Measurements from ENCODE around the gene TMEM127. TPM values are rescaled to one million over a fixed set of nuclear protein-coding genes. Genes with fewer than 3 reads are reported as not detected.
A peak's percentile ranks its signal among the peaks of the same experiment; 100 is the strongest.

TMEM127 gene
- total RNA-seq, 2 donors from 2014 or later = 23.2 to 29.3 TPM

DNA sequence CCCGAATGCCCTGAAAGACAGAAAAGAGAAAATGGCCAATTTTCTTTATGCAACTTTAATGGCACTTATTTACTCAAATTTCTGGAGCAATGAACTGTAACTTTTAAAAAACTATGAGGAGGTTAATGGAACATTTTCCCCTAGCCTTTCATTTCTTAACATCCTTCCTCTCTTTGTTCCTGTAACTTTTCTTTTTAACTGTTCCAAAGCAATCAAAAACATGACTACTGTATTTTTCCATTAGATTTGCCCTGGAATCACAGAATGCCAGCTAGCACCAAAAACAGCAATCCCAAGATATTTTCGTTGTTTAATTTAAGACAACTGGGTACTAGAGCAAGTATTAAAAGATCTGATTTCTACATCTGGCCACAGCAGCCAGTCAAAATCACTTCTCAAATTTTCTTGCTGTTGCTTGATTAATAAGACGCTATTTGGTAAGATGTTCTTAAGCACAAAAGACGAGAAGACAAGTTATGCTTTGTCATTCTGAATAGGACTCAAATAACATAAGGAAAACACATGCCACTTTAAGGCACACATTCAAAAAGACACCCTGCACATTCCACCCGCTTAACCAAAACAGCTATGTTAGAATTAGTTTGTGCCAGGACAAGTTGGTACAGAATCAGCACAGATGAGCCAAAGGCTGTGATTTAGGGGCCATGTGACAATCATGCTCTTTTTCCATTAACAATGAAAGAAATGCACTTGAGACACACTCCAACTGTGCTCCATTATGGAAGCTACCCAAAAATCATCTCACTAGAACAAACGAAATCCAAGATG lies 60.8 kb downstream of the TMEM127 start:
- Mint-ChIP-seq H3K27me3 (ENCODE audit: low read depth) (no peaks in the 10 kb centered on the region), H3K9me3 (no peaks in the 10 kb centered on the region), H3K27ac (peak overlapping the region; percentile 96), H3K4me1 (ENCODE audit: low read depth) (peaks cover 82% of the 10 kb centered on the region), H3K36me3 (ENCODE audit: insufficient read depth in 2 of 2) (peaks cover 8 to 24% of the 10 kb centered on the region in 2 donors), H3K4me3 (peak overlapping the region; percentile 94 to 95)
- ATAC-seq (replicated peaks in 1 of 2) = no peak
- DNase-seq = no peak

DNA sequence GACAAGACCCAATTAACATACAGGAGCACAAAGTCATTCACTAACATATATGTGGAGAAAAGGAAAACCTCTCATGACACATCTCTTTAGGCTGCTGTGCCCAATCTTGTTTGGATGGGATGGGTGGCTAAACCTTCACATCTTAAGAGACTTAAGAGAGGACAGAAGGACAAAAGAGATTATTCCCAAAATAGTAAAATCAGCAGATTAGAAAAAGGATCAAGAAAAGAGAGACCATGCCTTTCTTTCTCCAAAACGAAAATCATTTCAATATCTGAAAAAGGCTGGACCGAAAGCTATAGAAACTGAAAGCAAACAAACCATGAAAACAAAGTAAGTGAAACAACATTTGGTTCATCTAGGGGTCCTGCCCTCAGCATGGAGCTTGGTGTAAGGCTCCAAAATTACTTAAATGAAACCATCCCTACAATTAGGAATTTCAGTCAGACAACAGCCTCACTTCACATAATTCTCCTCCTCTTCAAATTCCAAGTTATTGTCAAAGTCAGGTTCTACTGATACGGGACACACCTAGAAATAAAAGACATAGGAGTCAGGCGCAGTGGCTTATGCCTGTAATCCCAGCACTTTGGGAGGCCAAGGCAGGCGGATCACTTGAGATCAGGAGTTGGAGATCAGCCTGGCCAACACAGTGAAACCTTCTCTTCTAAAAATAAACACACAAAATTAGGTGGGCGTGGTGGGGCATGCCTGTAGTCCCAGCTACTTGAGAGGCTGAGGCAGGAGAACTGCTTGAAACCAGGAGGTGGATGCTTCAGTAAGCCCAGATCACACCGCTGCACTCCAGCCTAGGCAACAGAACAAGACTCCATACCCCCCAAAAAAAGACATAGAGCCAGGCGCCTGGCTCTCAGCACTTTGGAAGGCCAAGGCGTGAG lies 62.4 kb downstream of the TMEM127 start:
- no peak for DNase-seq
- ATAC-seq (replicated peaks in 1 of 2) = no peak
- Mint-ChIP-seq H3K9me3 (no peaks in the 10 kb centered on the region), H3K27ac (peak overlapping the region; percentile 96), H3K4me1 (ENCODE audit: low read depth) (peaks cover 80% of the 10 kb centered on the region), H3K4me3 (peak overlapping the region; percentile 94), H3K27me3 (ENCODE audit: low read depth) (no peaks in the 10 kb centered on the region), H3K36me3 (ENCODE audit: insufficient read depth in 2 of 2) (peaks cover 8 to 24% of the 10 kb centered on the region in 2 donors)

DNA sequence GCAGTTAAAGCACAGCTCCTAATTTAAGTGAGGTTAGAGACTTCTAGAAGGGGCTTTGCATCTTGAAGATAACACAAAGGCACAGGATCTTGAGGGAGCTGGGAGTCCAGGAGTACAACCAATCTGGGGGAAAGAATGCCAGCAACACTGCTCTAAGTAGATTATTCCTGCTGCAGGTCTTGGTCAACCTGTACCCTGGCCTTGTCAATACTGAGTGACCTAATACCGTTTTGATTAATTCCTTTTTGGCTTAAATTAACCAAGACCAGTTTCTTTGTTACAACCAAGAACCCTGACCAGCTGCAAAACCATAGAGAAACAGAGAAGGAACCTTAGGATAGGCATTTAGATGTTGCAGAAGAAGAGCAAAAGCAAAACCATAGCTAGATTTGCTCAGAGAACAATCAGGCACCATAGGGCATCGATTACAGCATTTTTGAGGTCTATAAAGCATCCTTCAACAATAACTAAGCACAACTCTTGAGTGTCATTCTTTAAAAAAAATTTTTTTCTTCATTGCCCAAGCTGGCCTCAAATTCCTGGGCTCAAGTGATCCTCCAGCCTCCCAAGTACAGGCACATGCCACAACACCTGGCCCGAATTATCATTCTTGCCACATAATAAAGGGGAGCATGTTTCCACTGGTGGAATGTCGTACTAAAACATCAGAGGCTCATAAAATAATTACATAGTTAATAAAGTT lies 63.5 kb downstream of the TMEM127 start:
- no peak for ATAC-seq (replicated peaks in 1 of 2)
- peak overlapping the region; percentile 96 for H3K27ac Mint-ChIP-seq

DNA sequence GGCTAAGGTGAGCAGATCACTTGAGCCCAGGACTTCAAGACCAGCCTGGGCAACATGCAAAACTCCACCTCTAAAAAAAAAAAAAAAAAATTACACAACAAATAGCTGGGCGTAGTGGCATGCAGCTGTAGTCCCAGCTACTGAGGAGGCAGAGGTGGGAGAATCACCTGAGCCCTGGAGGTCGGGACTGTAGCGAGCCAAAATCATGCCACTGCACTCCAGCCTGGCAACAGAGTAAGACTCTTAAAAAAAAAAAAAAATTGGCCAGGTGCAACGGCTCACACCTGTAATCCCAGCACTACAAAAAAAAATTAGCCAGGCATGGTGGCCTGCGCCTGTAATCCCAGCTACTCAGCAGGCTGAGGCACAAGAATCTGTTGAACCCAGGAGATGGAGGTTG lies 64.5 kb downstream of the TMEM127 start:
- Mint-ChIP-seq H3K36me3 (ENCODE audit: insufficient read depth in 2 of 2) (peaks cover 6 to 25% of the 10 kb centered on the region in 2 donors), H3K27me3 (ENCODE audit: low read depth) (no peaks in the 10 kb centered on the region), H3K4me3 (no peak overlapping the region), H3K4me1 (ENCODE audit: low read depth) (peaks cover 84% of the 10 kb centered on the region), H3K27ac (peak overlapping the region; percentile 50), H3K9me3 (no peaks in the 10 kb centered on the region)
- ATAC-seq (replicated peaks in 1 of 2) (no peak), DNase-seq (no peak)

More for the DNA sequence above, 63.5 kb downstream of the TMEM127 start:
- H3K9me3 Mint-ChIP-seq = no peaks in the 10 kb centered on the region
- peaks cover 90% of the 10 kb centered on the region for H3K4me1 Mint-ChIP-seq (ENCODE audit: low read depth)
- peaks cover 6 to 24% of the 10 kb centered on the region in 2 donors for H3K36me3 Mint-ChIP-seq (ENCODE audit: insufficient read depth in 2 of 2)
- H3K27me3 Mint-ChIP-seq (ENCODE audit: low read depth) = no peaks in the 10 kb centered on the region
- peak overlapping the region; percentile 29 to 69 for H3K4me3 Mint-ChIP-seq
- DNase-seq = no peak

DNA sequence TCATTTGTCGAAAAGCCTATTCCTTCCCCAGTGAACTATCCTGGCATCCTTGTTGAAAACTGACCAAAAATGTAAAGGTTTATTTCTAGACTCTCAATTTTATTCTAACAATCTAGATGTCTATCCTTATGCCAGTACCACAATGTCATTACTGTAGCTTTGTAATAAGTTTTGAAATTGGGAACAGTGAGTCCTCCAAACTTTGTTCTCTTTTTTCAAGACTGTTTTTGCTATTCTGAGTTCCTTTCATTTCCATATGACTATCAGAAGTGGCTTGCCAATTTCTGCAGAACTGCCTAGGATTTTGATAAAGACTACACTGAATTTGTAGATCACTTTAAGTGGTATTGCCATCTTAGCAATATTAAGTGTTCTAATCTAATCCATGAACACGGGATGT lies 66.9 kb downstream of the TMEM127 start:
- ATAC-seq (replicated peaks in 1 of 2) = no peak
- Mint-ChIP-seq H3K9me3 (no peaks in the 10 kb centered on the region), H3K36me3 (ENCODE audit: insufficient read depth in 2 of 2) (peaks cover 6 to 19% of the 10 kb centered on the region in 2 donors)

More for the DNA sequence above, 66.9 kb downstream of the TMEM127 start:
- no peaks in the 10 kb centered on the region for H3K27me3 Mint-ChIP-seq (ENCODE audit: low read depth)
- H3K4me1 Mint-ChIP-seq (ENCODE audit: low read depth) = peaks cover 70% of the 10 kb centered on the region
- peak overlapping the region; percentile 95 for H3K27ac Mint-ChIP-seq
- no peak overlapping the region for H3K4me3 Mint-ChIP-seq
- no peak for DNase-seq

Other genes with a start within 250 kb of the TMEM127 start
- 10 to 100 TPM; 11.1 to 12.4 TPM for gene GPAT2, start 231.1 kb downstream of the TMEM127 start, total RNA-seq
- gene ADRA2B, start 149.4 kb downstream of the TMEM127 start, total RNA-seq = 1 to 10 TPM; 1.7 to 2.1 TPM
- gene ASTL, start 127.5 kb downstream of the TMEM127 start, total RNA-seq = 1 to 10 TPM; 8.1 to 9.1 TPM
- 100 to 1,000 TPM; 340 to 388 TPM for gene DUSP2, start 120.6 kb downstream of the TMEM127 start, total RNA-seq
- gene STARD7, start 57.2 kb downstream of the TMEM127 start, total RNA-seq = 100 to 1,000 TPM; 202 to 225 TPM
- gene CIAO1, start 228 bp upstream of the TMEM127 start, total RNA-seq = 10 to 100 TPM; 70.8 to 72.6 TPM
- 100 to 1,000 TPM; 188 to 228 TPM for gene SNRNP200, start 39.5 kb upstream of the TMEM127 start, total RNA-seq
- 10 to 100 TPM; 28.0 to 31.4 TPM for gene ITPRIPL1, start 59.3 kb upstream of the TMEM127 start, total RNA-seq
- gene NCAPH, start 69.8 kb upstream of the TMEM127 start, total RNA-seq = 10 to 100 TPM; 82.2 to 86.2 TPM
- 1 to 10 TPM; 4.4 to 5.3 TPM for gene NEURL3, start 239.4 kb upstream of the TMEM127 start, total RNA-seq